K562 (cell line): ENCODE results near the gene TFAP2A. TPM values are rescaled to one million over a fixed set of nuclear protein-coding genes. Genes with fewer than 3 reads are reported as not detected.

Experiments used
- ATAC-seq: fragments of 200-7000 bp; cut with Tn5 transposase; 3 replicates; pipeline ENCODE4 v1.9.1; 2020; ENCODE audit warnings: moderate library complexity
- BruUV-seq: library from RNA; stranded (reverse); fragments of 400-500 nt; replicated peaks from 2 replicates; lab custom pipeline; 2021; lab: Mats Ljungman, UMichigan
- CTCF ChIA-PET: fragments of 300-600 bp; formaldehyde crosslinking; extraction: SDS; loops from one replicate; lab custom pipeline; 2021; ENCODE audit warnings: low intra/inter-chr PET ratio; lab: Yijun Ruan, JAX
- POLR2A ChIA-PET: fragments of 300-600, 350-650 bp; sonication (Branson Sonifier 250); formaldehyde crosslinking; extraction: SDS; loops from one replicate; lab custom pipeline; 2021; ENCODE audit warnings: antibody characterized with exemption, inconsistent platforms; lab: Yijun Ruan, JAX
- DNase-seq, 4 experiments: peaks; one replicate each; pipeline versions ENCODE4 v3.0.0 to v3.0.0-alpha.2; 2011 to 2018; ENCODE audit warnings: low spot score in 3 of 4, mixed read lengths in 3 of 4; ENCODE audit errors: extremely low read depth in 1 of 4
- FAIRE-seq: peaks from 2 replicates; lab custom pipeline; 2011; peaks lifted over from hg19 to GRCh38; lab: Jason Lieb, UNC
- H2AFZ ChIP-seq: 2 replicates; pipeline ENCODE4 v1.6.0; 2011; ENCODE audit warnings: low read depth, low read length, control low read depth, inconsistent platforms
- H3K27ac ChIP-seq: fragments of 200-600 bp; 3 replicates; pipeline ENCODE4 v1.8.0; 2011; ENCODE audit warnings: low read depth, mild to moderate bottlenecking, control low read depth, inconsistent platforms, low read length, moderate library complexity, mixed read lengths; ENCODE audit errors: extremely low read depth
- H3K27me3 ChIP-seq, 2 experiments: fragments of 300-600 bp in 1 of 2; 2 replicates in 1 of 2; 3 replicates in 1 of 2; pipeline versions ENCODE4 v1.6.0 to v1.8.0; 2011; ENCODE audit warnings: inconsistent platforms in 2 of 2, low read length in 2 of 2, mild to moderate bottlenecking in 1 of 2, mixed read lengths in 1 of 2, moderate library complexity in 1 of 2; ENCODE audit not compliant: control insufficient read depth in 2 of 2, insufficient read depth in 2 of 2
- H3K36me3 ChIP-seq: fragments of 300-600 bp; 3 replicates; pipeline ENCODE4 v1.8.0; 2011; ENCODE audit warnings: mild to moderate bottlenecking, low read length, inconsistent platforms; ENCODE audit not compliant: control insufficient read depth, insufficient read depth
- H3K4me1 ChIP-seq, 2 experiments: fragments of 200-600 bp in 1 of 2; replicated peaks in 1 of 2; 2 replicates in 1 of 2; 3 replicates in 1 of 2; pipeline versions ENCODE4 v1.5.1 to v1.8.0; 2011; ENCODE audit warnings: inconsistent platforms in 2 of 2, low read length in 2 of 2, mild to moderate bottlenecking in 1 of 2, mixed read lengths in 1 of 2, moderate library complexity in 1 of 2; ENCODE audit not compliant: control insufficient read depth in 2 of 2, insufficient read depth in 2 of 2
- H3K4me2 ChIP-seq: 2 replicates; pipeline ENCODE4 v1.6.1; 2011; ENCODE audit warnings: low read length, control low read depth, inconsistent platforms, mixed read lengths; ENCODE audit not compliant: insufficient read depth
- H3K4me3 ChIP-seq: fragments of 200-600 bp; sonication (generic), shearing (Covaris generic); 2 replicates; pipeline ENCODE4 v1.5.1; 2016; ENCODE audit warnings: control low read depth, inconsistent platforms
- H3K79me2 ChIP-seq: fragments of 200-600 bp; 3 replicates; pipeline ENCODE4 v1.8.0; 2011; ENCODE audit warnings: low read length, inconsistent platforms; ENCODE audit not compliant: control insufficient read depth, insufficient read depth
- H3K9ac ChIP-seq, 2 experiments: 2 replicates each; pipeline versions ENCODE4 v1.6.0 to v1.6.1; 2011; ENCODE audit warnings: low read depth in 2 of 2, low read length in 2 of 2, control low read depth in 1 of 2, inconsistent platforms in 1 of 2, mild to moderate bottlenecking in 1 of 2, mixed read lengths in 1 of 2; ENCODE audit not compliant: insufficient read depth in 1 of 2
- H3K9me1 ChIP-seq: one replicate; pipeline ENCODE4 v1.6.0; 2011; ENCODE audit warnings: inconsistent platforms, mild to moderate bottlenecking, low read length, moderate library complexity; ENCODE audit not compliant: control insufficient read depth, insufficient read depth
- H3K9me3 ChIP-seq: replicated peaks from 2 replicates; pipeline ENCODE4 v1.5.1; 2011; ENCODE audit warnings: low read depth, low read length, inconsistent platforms; ENCODE audit not compliant: control insufficient read depth, insufficient read depth
- H4K20me1 ChIP-seq: replicated peaks from 2 replicates; pipeline ENCODE4 v1.6.1; 2011; ENCODE audit warnings: low read length, inconsistent platforms, mixed read lengths; ENCODE audit not compliant: control insufficient read depth, insufficient read depth
- MYBL2 ChIP-seq, 2 experiments: fragments of 450-650 bp in 1 of 2; sonication (generic) in 1 of 2; formaldehyde crosslinking in 1 of 2; IDR thresholded peaks; 2 replicates each; pipeline versions ENCODE4 v1.6.1 to v1.8.1; 2017 to 2022; ENCODE audit warnings: borderline replicate concordance in 1 of 2, inconsistent platforms in 1 of 2, low read depth in 1 of 2, mild to moderate bottlenecking in 1 of 2, missing genetic modification reagents in 1 of 2, moderate library complexity in 1 of 2
- NEUROD1 ChIP-seq: fragments of 150-350 bp; IDR thresholded peaks from 2 replicates; pipeline ENCODE4 v1.6.1; 2014; ENCODE audit warnings: borderline replicate concordance, low read length, low read depth; ENCODE audit not compliant: partially characterized antibody
- NFIC ChIP-seq: fragments of 450-650 bp; IDR thresholded peaks from 2 replicates; pipeline ENCODE4 v1.6.1; 2017; ENCODE audit warnings: mild to moderate bottlenecking, inconsistent platforms
- WGBS: fragments of 100-300 bp; shearing (Covaris generic); methylation state at CpG from one replicate; pipeline ENCODE4 v1.1.6; 2016; ENCODE audit warnings: low coverage, mixed read lengths; ENCODE audit not compliant: insufficient coverage; ENCODE audit errors: missing lambda C conversion rate; 5-methylcytosine and 5-hydroxymethylcytosine counted together
- in situ Hi-C: fragments of 300-500 bp; cut with MboI; formaldehyde crosslinking; loops from 4 replicates; pipeline ENCODE4 v1.15.0; 2018; ENCODE audit warnings: inconsistent platforms, mixed read lengths
- intact Hi-C: fragments of 100-400 bp; cut with micrococcal nuclease; formaldehyde crosslinking; loops from 2 replicates; pipeline ENCODE4 v1.14.2; 2022
- polyA plus RNA-seq, 8 experiments: library from polyadenylated mRNA; depleted of rRNA in 4 of 8; stranded (reverse) in 5 of 8; unstranded in 3 of 8; fragments of >200 nt; fragmentation: Nextera tagmentation in 2 of 8; fragmentation: Illumina TruSeq in 1 of 8; extraction: Ambion mirVana in 2 of 8; extraction: Trizol in 1 of 8; gene quantifications; 2 replicates each; pipeline versions ENCODE4 v1.2.1 to v1.2.3, GENCODE V29; 2011 to 2014; ENCODE audit warnings: inconsistent platforms in 1 of 8, missing spikeins in 1 of 8
- total RNA-seq, 7 experiments: library from RNA; depleted of rRNA in 6 of 7; stranded (reverse); fragments of >200 nt in 6 of 7; fragmentation: Illumina TruSeq in 2 of 7; extraction: Trizol in 2 of 7; gene quantifications; 2 replicates each; pipeline versions ENCODE4 v1.2.1 to v1.2.3, GENCODE V29; 2011 to 2021; ENCODE audit warnings: low replicate concordance in 1 of 7
- TF ChIP-seq, protein P1 (sequence below), 3 experiments: IDR thresholded peaks in 2 of 3; conservative IDR thresholded peaks in 1 of 3; 2 replicates each; pipeline ENCODE4 v1.5.1; 2011 to 2012; ENCODE audit warnings: low read length in 3 of 3, mild to moderate bottlenecking in 3 of 3, control low read depth in 2 of 3, improper control_type of control experiment in 1 of 3, inconsistent platforms in 1 of 3, low read depth in 1 of 3, mixed read lengths in 1 of 3, moderate library complexity in 1 of 3; ENCODE audit not compliant: insufficient read depth in 2 of 3
- TF ChIP-seq, protein P2 (sequence below): IDR thresholded peaks from 2 replicates; pipeline ENCODE4 v1.6.1; 2011; ENCODE audit not compliant: insufficient read length; ENCODE audit errors: extremely low read depth

TFAP2A gene
- total and polyA plus RNA-seq, 9 of the 15 experiments (the other 6 are each of a cell fraction or from before 2014, with no cell fraction given): 0.14 to 0.53 (median 0.19) TPM; not detected in 1

DNA sequence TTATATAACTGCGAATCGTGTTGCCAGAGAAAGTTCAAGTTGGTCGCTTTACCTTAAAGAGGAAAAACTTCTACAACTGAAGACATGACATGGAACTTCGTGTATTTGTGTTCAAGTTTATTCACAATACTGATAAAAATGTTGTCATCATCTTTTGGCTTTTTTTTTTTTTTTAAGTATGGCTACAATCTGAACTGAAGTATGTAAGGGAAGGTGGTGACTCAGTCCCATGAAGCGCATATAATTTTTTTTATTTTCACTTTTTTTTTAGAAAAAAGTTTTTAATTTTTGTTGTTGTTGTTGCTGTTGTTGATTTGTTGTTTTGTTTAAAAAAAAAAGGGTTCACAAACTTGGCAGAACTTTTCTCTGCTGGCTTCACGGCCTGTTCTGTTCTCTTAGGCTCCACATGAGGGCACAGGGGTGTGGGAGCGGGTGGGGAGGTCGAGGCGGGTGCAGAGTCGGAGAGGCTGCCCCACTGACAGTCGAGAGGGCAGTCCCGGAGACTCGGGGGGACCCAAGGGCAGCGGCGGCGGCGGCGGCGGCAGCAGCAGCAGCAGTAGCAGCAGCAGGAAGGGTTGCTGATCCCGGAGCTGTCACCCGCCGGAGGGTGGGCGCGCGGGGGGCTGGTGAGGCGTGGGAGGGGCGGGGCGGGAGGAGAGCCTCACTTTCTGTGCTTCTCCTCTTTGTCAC is 17.0 kb downstream of the TFAP2A start:
- ATAC-seq: no peak
- no peak for FAIRE-seq
- BruUV-seq: no TSS peak
- Histone ChIP-seq H3K36me3 (no peaks in the 10 kb centered on the region; the same call in 2 of the 3 replicates), H3K27me3 (no peaks in the 10 kb centered on the region), H2AFZ (no peak overlapping the region), H3K9me3 (peaks cover 7% of the 10 kb centered on the region), H3K9ac (no peak overlapping the region), H3K4me3 (no peak overlapping the region), H3K4me2 (no peak overlapping the region), H4K20me1 (no peaks in the 10 kb centered on the region), H3K27ac (no peak overlapping the region), H3K4me1 (peaks cover 14 to 24% of the 10 kb centered on the region in 2 experiments), H3K79me2 (no peaks in the 10 kb centered on the region), H3K9me1 (no peaks in the 10 kb centered on the region)
- ChIA-PET POLR2A (interaction anchor here (0.6 kb wide), 1 partner anchor 25 kb away, joined by 3 read pairs; no protein-coding TSS in a partner anchor), CTCF (interaction anchor here (0.5 kb wide), 1 partner anchor 86 kb away, joined by 3 read pairs; no protein-coding TSS in a partner anchor)
- intact Hi-C loops: no loop called here
- in situ Hi-C loops: no loop called here
- no peak for DNase-seq
- TF ChIP-seq MYBL2 (IDR thresholded peaks at IDR 0.05; ENCODE audit: low read depth) (no peak), MYBL2 (CRISPR knock-in tag; IDR thresholded peaks at IDR 0.05; ENCODE audit: borderline replicate concordance) (no peak), NFIC (no peak), NEUROD1 (no peak)
- TF ChIP-seq, protein P1, sequence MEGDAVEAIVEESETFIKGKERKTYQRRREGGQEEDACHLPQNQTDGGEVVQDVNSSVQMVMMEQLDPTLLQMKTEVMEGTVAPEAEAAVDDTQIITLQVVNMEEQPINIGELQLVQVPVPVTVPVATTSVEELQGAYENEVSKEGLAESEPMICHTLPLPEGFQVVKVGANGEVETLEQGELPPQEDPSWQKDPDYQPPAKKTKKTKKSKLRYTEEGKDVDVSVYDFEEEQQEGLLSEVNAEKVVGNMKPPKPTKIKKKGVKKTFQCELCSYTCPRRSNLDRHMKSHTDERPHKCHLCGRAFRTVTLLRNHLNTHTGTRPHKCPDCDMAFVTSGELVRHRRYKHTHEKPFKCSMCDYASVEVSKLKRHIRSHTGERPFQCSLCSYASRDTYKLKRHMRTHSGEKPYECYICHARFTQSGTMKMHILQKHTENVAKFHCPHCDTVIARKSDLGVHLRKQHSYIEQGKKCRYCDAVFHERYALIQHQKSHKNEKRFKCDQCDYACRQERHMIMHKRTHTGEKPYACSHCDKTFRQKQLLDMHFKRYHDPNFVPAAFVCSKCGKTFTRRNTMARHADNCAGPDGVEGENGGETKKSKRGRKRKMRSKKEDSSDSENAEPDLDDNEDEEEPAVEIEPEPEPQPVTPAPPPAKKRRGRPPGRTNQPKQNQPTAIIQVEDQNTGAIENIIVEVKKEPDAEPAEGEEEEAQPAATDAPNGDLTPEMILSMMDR (IDR thresholded peaks at IDR 0.05 in 2 of 3, conservative IDR thresholded peaks at IDR 0.05 in 1 of 3; ENCODE audit: insufficient read depth in 2 of 3, low read depth in 1 of 3, low read length in 3 of 3): no peak
- TF ChIP-seq, protein P2, sequence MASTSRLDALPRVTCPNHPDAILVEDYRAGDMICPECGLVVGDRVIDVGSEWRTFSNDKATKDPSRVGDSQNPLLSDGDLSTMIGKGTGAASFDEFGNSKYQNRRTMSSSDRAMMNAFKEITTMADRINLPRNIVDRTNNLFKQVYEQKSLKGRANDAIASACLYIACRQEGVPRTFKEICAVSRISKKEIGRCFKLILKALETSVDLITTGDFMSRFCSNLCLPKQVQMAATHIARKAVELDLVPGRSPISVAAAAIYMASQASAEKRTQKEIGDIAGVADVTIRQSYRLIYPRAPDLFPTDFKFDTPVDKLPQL: no peak
- TF ChIP-seq, all 486 proteins: peak for 0
- 84% methylated on average over 15 of the region's 28 CpGs for WGBS
